ENCODE data around the gene JAGN1. TPM values are rescaled to one million over a fixed set of nuclear protein-coding genes. Genes with fewer than 3 reads are reported as not detected.
A peak's percentile ranks its signal among the peaks of the same experiment; 100 is the strongest.

JAGN1 gene
- total and polyA plus RNA-seq, 9 of the 15 experiments (the other 6 are each of a cell fraction or from before 2014, with no cell fraction given): 31.6 to 77.8 (median 40.3) TPM

- TF ChIP-seq ZNF134 (CRISPR knock-in tag; conservative IDR thresholded peaks at IDR 0.05) (no peak), MCM3 (IDR thresholded peaks at IDR 0.05) (no peak), ARID1B (IDR thresholded peaks at IDR 0.05) (0 out of 2 replicates have a peak, but pooled peaks have one; percentile 13), NFYB (IDR thresholded peaks at IDR 0.05; ENCODE audit: extremely low read depth, insufficient read length) (no peak), RBM22 (IDR thresholded peaks at IDR 0.05; ENCODE audit: low read depth, low read length, poor library complexity, severe bottlenecking) (no peak), BDP1 (IDR thresholded peaks at IDR 0.05; ENCODE audit: insufficient read depth, insufficient read length) (no peak), DDX20 (tag; IDR thresholded peaks at IDR 0.05; ENCODE audit: low read depth) (no peak), TFAP4 (CRISPR knock-in tag; IDR thresholded peaks at IDR 0.05; ENCODE audit: borderline replicate concordance) (no peak), ZNF143 (CRISPR knock-in tag; IDR thresholded peaks at IDR 0.05) (no peak), CC2D1A (IDR thresholded peaks at IDR 0.05) (no peak), SRF (CRISPR knock-in tag; IDR thresholded peaks at IDR 0.05) (no peak), ZNF280B (CRISPR knock-in tag; IDR thresholded peaks at IDR 0.05) (no peak), TRIM25 (IDR thresholded peaks at IDR 0.05; ENCODE audit: borderline replicate concordance) (no peak), SPI1 (IDR thresholded peaks at IDR 0.05; ENCODE audit: borderline replicate concordance, low read depth, low read length) (peak; percentile 97), MYBL2 (IDR thresholded peaks at IDR 0.05; ENCODE audit: low read depth) (no peak), MYBL2 (CRISPR knock-in tag; IDR thresholded peaks at IDR 0.05; ENCODE audit: borderline replicate concordance) (no peak), ZNF263 (CRISPR knock-in tag; IDR thresholded peaks at IDR 0.05; ENCODE audit: borderline replicate concordance) (peak; percentile 41; the same call in 1 of the 2 replicates), POLR2H (tag; IDR thresholded peaks at IDR 0.05; ENCODE audit: low read depth) (no peak), ZNF124 (CRISPR knock-in tag; IDR thresholded peaks at IDR 0.05) (no peak), SUPT5H (IDR thresholded peaks at IDR 0.05) (no peak), BHLHE40 (IDR thresholded peaks at IDR 0.05; ENCODE audit: low read length) (peak; percentile 39; the same call in 1 of the 2 replicates), SNIP1 (IDR thresholded peaks at IDR 0.05; ENCODE audit: low read depth) (no peak), NCOR1 (IDR thresholded peaks at IDR 0.05) (no peak), THAP7 (CRISPR knock-in tag; IDR thresholded peaks at IDR 0.05) (no peak), RBM25 (IDR thresholded peaks at IDR 0.05; ENCODE audit: low read depth, low read length, severe bottlenecking) (peak; percentile 43), FOXM1 (IDR thresholded peaks at IDR 0.05; ENCODE audit: low read depth) (no peak), FOXM1 (CRISPR knock-in tag; IDR thresholded peaks at IDR 0.05; ENCODE audit: low read depth) (no peak), ESRRB (CRISPR knock-in tag; IDR thresholded peaks at IDR 0.05; ENCODE audit: borderline replicate concordance) (no peak)
These were observed 2.9 kb upstream of the JAGN1 start (continued) for GRCh38 chr3:9887480-9887879.

Data from K562 (cell line).